ENCODE data around the gene TGM3. TPM values are rescaled to one million over a fixed set of nuclear protein-coding genes. Genes with fewer than 3 reads are reported as not detected.

The TGM3 gene
- polyA plus RNA-seq, 3 donors = 0.46 to 2.7 TPM; not detected in 1

DNA sequence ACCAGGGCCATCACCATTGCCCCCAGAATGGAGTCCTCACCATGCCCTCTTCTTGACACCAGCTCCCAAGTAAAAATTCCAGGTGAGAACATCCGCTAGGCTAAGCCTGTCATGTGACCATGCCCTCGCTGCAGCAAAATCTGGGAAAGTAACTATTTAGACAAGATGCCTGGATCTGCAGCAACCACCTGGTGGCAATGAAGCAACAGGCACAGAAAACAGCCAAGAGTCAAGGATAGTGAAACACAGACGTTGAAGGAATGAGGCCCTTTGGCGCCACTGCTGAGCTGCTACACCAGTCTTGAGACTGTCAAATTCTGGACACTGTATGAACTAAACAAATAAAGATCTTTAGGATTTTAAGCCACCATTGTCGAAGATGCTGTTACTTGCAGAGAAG, 54.8 kb downstream of the TGM3 start:
- H3K27ac ChIP-seq (ENCODE audit: low read depth, low read length) = no peak overlapping the region
- 76 to 83% (median 79%) methylated on average over 5 of the region's 5 CpGs for WGBS, 3 donors

GRCh38 chr20:2353231-2353630, 57.4 kb downstream of the TGM3 start:
- no peak overlapping the region for H3K27ac ChIP-seq (ENCODE audit: low read depth, low read length)
- WGBS, 3 donors = 65 to 74% (median 71%) methylated on average over 3 of the region's 3 CpGs

DNA sequence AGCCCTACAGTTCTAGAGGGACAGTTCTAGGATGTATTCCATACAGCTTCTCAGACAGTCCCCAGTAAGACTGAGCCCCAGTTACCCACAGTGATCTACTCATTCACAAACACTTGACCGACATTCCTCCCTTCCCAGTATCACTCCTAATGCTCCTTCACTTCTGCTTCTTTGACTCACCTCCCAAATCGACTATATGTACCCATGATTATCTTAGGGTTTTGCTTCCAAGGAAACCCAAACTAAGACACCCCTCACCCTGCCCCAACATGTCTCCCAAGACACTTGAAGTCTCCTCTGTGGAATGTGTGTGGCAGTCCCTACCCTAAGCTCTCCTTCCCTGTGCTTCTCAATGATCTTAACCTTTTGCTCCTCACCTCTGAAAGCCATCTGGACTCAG, 61.3 kb downstream of the TGM3 start:
- no peak overlapping the region for H3K27ac ChIP-seq (ENCODE audit: low read depth, low read length)
- 51 to 65% (median 53%) methylated on average over 2 of the region's 2 CpGs for WGBS, 3 donors

- 75 to 95% (median 78%) methylated on average over 3 of the region's 3 CpGs for WGBS, 3 donors
- no peak overlapping the region for H3K27ac ChIP-seq (ENCODE audit: low read depth, low read length)
These were observed 62.2 kb downstream of the TGM3 start for GRCh38 chr20:2358006-2358405.

DNA sequence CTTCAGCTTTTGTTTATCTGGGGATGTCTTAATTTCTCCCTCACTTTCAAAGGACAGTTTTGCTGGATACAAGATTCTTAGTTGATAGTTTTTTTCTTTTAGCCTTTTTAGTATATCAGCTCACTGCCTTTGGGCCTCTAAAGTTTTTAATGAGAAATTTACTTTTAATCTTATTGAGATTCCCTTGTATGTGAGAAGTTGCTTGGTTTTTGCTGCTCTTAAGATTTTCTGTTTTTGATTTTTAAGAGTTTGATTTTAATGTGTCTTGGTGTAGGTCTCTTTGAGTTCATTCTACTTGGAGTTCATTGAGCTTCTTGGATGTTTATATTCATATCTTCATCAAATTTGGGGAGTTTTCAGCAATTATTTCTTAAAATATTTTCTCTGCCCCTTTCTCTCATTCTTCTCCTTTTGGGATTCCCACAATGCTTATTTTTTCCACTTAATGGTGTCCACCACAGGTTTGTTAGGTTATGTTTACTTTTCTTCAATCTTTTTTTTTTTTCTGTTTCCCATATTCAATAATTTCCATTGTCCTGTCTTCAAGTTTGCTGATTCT, 65.3 kb downstream of the TGM3 start:
- H3K27ac ChIP-seq (ENCODE audit: low read depth, low read length) = no peak overlapping the region

DNA sequence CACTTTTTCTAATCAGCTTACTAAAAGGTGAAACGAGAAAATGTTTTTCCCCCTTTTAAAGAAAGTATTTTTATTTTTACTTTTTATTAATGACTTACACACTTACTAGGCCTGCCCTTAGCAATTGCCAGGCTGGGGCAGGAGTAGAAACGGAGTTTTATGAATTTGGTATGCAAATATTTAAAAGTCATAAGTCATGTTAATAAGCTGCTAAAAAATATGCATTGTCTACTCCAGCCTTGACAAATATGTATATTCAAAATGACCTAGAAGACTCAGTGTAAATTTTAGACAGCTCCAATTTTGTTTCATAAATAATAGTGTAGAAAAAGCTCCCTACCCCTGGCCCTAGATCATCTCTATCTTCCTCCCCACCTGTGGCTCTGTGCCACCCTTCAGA, 67.4 kb downstream of the TGM3 start:
- 73 to 85% (median 85%) methylated on average over 2 of the region's 2 CpGs for WGBS, 3 donors
- no peak overlapping the region for H3K27ac ChIP-seq (ENCODE audit: low read depth, low read length)

DNA sequence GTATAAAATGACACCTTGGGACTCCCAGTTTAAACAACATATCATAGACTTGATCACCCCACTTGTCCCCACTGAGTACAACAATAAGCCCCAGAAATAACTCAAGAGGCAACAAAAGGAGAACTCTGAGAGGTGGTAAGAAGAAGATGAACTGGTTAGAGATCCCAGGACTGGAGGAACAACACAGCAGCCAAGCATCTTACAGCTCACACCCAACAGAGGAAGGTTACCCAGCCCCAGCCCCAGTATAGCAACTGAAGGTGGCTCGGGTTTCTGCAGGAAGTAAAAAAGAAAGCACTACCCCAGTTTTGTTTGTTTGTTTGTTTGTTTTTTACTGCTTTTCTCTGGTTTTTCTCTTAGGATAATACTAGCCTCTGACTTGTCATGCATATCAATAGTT, 67.8 kb downstream of the TGM3 start:
- 17 to 47% (median 26%) methylated on average over 1 of the region's 1 CpG for WGBS, 3 donors
- H3K27ac ChIP-seq (ENCODE audit: low read depth, low read length) = no peak overlapping the region

DNA sequence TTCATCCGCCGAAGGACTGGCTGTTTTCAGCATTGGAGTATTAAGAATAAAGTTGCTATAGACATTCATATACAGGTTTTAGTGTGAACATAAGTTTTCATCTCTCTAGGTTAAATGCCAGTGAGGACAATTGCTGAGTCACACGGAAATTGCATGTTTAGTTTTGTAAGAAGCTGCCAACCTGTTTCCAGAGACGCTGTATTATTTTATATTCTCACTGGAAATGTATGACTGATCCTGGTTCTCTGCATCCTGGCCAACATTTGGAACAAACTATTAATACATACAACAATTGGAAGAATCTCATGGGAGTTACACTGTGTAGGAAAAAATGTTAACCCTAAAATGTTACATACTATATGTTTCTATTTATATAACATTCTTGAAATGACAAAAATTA, 68.2 kb downstream of the TGM3 start:
- no peak overlapping the region for H3K27ac ChIP-seq (ENCODE audit: low read depth, low read length)
- WGBS, 3 donors = 48 to 74% (median 55%) methylated on average over 4 of the region's 4 CpGs

DNA sequence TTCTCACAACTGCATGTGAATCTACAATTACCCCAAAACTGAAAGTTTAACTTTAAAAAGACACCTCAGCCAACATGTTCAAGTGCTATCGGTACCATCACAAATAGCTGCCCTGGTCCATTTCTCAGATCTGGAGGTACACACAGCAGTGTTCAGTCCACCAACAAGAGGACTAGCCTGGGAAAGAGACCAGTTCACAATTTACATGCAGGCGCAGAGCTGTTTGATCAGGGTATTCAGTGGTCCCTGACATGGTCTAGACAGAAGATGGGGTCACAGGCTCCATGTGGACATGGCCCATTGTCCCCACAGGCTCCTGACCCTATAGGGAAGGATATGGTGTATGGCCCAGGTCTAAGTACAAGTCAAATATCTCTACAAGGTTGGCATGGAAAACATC, 69.3 kb downstream of the TGM3 start:
- WGBS, 3 donors = 91 to 100% (median 97%) methylated on average over 2 of the region's 2 CpGs
- no peak overlapping the region for H3K27ac ChIP-seq (ENCODE audit: low read depth, low read length)

DNA sequence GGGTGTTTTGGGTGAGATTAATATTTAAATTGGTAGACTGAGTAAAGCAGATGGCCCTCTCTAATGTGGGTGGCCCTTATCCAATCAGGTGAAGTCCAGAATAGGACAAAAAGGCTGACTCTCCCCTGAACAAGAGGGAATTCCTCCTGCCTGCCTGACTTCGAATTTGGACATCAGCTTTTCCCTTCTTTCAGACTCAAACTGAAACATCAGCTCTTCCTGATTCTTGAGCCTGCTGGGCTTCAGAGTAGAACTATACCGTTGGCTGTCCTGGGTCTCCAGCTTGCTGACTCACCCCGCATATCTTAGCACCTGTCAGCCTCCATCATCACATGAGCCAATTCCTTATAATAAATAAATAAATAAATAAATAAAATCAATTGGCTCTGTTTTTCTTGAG, 69.9 kb downstream of the TGM3 start:
- no peak overlapping the region for H3K27ac ChIP-seq (ENCODE audit: low read depth, low read length)
- WGBS, 3 donors = 72 to 75% (median 75%) methylated on average over 3 of the region's 3 CpGs

GRCh38 chr20:2368621-2369020, 72.8 kb downstream of the TGM3 start:
- WGBS, 3 donors = 30 to 56% (median 45%) methylated on average over 1 of the region's 1 CpG
- H3K27ac ChIP-seq (ENCODE audit: low read depth, low read length) = no peak overlapping the region

DNA sequence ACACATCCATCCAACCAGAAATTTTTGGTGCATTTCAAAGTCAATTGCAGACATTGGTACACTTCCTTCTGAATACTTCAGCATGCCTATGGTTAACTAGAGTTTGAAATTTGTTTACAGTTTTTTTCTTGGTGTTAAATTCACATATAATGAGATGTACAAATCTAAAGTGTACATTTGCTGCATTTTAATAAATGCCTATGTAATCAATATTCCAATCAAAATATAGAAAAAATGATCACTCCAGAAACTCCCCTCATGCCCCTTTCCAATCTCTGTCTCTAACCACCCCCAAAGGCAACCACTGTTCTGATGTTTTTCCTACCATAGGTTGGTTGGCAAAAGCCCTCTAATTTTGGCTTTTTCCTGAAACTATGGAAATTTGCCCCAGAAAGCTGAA, 77.3 kb downstream of the TGM3 start:
- H3K27ac ChIP-seq (ENCODE audit: low read depth, low read length) = no peak overlapping the region

GRCh38 chr20:2374346-2375125, 78.7 kb downstream of the TGM3 start:
- H3K27ac ChIP-seq (ENCODE audit: low read depth, low read length) = no peak overlapping the region
- 73 to 88% (median 77%) methylated on average over 9 of the region's 9 CpGs for WGBS, 3 donors

GRCh38 chr20:2378893-2379292, 83.1 kb downstream of the TGM3 start:
- WGBS, 3 donors = 88 to 91% (median 89%) methylated on average over 7 of the region's 7 CpGs
- no peak overlapping the region for H3K27ac ChIP-seq (ENCODE audit: low read depth, low read length)

DNA sequence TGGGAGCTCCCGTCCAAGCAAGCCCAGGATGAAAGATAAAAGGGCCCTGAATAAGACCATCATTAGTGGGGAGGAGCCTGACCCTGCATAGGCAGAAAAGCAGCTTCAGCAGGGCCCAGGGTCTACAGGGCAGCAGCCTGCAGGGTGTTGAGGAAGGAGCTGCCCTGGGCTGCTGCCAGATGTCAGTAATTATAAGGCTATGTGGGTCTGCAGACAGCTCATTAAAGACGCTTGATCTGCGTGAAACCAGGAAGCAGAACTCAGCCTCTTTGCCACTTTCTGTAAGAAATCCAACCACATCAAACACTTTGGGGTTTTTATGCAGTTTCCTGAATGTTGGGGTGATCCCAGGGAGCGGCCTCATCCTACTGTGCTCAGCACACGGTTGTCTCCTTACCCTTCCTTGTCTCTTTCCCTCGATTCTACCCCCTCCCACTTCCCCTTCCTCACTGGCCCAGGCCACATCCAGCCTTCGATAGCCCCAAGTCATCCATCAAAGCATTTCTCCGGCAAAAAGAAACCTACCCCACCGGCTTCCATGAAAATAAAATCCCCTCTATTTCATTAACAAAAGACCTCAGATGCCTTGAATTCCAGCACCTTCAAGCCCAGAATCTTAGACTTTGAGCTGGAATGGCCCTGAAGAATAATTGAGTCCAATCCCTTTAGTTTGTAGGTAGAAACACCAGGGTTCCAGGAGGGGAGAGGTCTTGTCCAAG, 83.9 kb downstream of the TGM3 start:
- WGBS, 3 donors = 14 to 37% (median 27%) methylated on average over 9 of the region's 9 CpGs
- no peak overlapping the region for H3K27ac ChIP-seq (ENCODE audit: low read depth, low read length)

GRCh38 chr20:2380601-2381000, 84.8 kb downstream of the TGM3 start, which contains the start of gene TGM6:
Gene TGM6, plus strand, starts transcription at chr20:2380901. Its CDS starts 68 bp downstream, at chr20:2380969.
- H3K27ac ChIP-seq (ENCODE audit: low read depth, low read length) = no peak within 1 kb of the TSS
- WGBS, 3 donors = 84 to 92% (median 88%) methylated on average over 10 of the region's 10 CpGs

GRCh38 chr20:2381303-2381702, 85.5 kb downstream of the TGM3 start:
- H3K27ac ChIP-seq (ENCODE audit: low read depth, low read length) = no peak overlapping the region
- WGBS, 3 donors = 70 to 82% (median 71%) methylated on average over 7 of the region's 7 CpGs

GRCh38 chr20:2382833-2383232, 87.0 kb downstream of the TGM3 start:
- 88 to 95% (median 93%) methylated on average over 2 of the region's 2 CpGs for WGBS, 3 donors
- H3K27ac ChIP-seq (ENCODE audit: low read depth, low read length) = no peak overlapping the region

DNA sequence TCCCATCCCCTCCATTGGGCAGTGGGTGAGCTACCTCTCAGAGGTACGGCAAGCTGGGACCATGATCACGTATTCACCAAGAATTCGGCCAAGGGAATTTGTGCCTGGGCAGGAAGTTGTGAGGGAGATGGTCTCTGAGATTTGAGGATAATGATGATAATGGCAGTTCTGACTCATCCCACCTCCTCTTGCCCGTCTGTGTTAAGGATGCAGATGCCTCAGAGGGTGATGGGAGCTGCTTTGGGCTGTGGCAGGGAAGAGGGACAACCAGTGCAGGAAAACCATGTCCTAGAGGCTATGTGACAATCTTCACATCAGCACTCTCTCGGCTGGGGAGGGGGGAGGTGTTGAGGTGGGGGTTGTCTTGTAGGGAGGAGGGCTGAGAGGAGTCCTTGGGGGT, 89.2 kb downstream of the TGM3 start:
- WGBS, 3 donors = 48 to 70% (median 60%) methylated on average over 5 of the region's 5 CpGs
- H3K27ac ChIP-seq (ENCODE audit: low read depth, low read length) = no peak overlapping the region

- 62 to 68% (median 64%) methylated on average over 6 of the region's 6 CpGs for WGBS, 3 donors
- no peak overlapping the region for H3K27ac ChIP-seq (ENCODE audit: low read depth, low read length)
These were observed 89.7 kb downstream of the TGM3 start for GRCh38 chr20:2385496-2385895.

All from adipose tissue (tissue), 3 donors.